ENCODE data around the gene CLCN3. TPM values are rescaled to one million over a fixed set of nuclear protein-coding genes. Genes with fewer than 3 reads are reported as not detected.

Gene CLCN3
- total RNA-seq, 1 donor from 2014 or later, result 45.9 TPM

Other genes with a start within 250 kb of the CLCN3 start
- gene NEK1, start 8.0 kb upstream of the CLCN3 start, total RNA-seq (ENCODE audit: low replicate concordance), result 7.7 and 17.7 TPM in 2 replicates
- gene HPF1, start 137.4 kb downstream of the CLCN3 start, total RNA-seq (ENCODE audit: low replicate concordance), result 23.2 and 32.3 TPM in 2 replicates

Measured in type B pancreatic cell (in vitro differentiated cells).